ENCODE measurements around the gene CBY1. TPM values are rescaled to one million over a fixed set of nuclear protein-coding genes. Genes with fewer than 3 reads are reported as not detected.

Gene CBY1
- total RNA-seq, 2 donors from 2014 or later = 40.7 to 60.9 TPM

DNA sequence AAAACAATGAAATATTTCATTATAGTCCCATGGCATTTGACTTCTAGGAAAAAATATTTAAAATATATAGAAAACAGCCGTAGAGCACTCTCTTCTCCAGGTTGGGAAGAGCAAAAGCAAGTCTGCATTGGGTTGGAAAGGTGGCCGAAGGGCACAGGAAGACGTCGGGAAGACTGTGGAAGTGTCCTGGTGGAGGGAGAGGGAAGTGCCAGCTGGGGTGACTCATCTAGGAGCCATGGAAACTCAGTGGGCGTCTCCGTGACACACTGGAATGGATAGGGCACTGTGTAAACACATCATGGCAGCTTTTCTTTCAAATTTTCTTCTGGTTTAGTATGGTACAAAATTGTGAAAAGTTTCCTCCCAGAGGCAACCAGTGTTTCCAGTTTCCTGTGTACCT, 62.0 kb downstream of the CBY1 start:
- H3K4me3 ChIP-seq (ENCODE audit: low read length) = no peak overlapping the region
- TF ChIP-seq, protein P1, sequence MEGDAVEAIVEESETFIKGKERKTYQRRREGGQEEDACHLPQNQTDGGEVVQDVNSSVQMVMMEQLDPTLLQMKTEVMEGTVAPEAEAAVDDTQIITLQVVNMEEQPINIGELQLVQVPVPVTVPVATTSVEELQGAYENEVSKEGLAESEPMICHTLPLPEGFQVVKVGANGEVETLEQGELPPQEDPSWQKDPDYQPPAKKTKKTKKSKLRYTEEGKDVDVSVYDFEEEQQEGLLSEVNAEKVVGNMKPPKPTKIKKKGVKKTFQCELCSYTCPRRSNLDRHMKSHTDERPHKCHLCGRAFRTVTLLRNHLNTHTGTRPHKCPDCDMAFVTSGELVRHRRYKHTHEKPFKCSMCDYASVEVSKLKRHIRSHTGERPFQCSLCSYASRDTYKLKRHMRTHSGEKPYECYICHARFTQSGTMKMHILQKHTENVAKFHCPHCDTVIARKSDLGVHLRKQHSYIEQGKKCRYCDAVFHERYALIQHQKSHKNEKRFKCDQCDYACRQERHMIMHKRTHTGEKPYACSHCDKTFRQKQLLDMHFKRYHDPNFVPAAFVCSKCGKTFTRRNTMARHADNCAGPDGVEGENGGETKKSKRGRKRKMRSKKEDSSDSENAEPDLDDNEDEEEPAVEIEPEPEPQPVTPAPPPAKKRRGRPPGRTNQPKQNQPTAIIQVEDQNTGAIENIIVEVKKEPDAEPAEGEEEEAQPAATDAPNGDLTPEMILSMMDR (conservative IDR thresholded peaks at IDR 0.05) = peak; percentile 73
- Mint-ChIP-seq H3K36me3 (ENCODE audit: low read depth) (peaks cover 49% of the 10 kb centered on the region), H3K27ac (peak overlapping the region; percentile 72), H3K27me3 (ENCODE audit: insufficient read depth) (no peaks in the 10 kb centered on the region), H3K9me3 (no peaks in the 10 kb centered on the region), H3K4me1 (peaks cover 18% of the 10 kb centered on the region), H3K4me3 (no peak overlapping the region)
- no peaks in the 10 kb centered on the region for H3K9me3 ChIP-seq (ENCODE audit: control insufficient read depth, low read length)
- peaks cover 70% of the 10 kb centered on the region for H3K36me3 ChIP-seq (ENCODE audit: control insufficient read depth, insufficient read depth, low read length)
- H3K27ac ChIP-seq (ENCODE audit: low read depth, low read length) = no peak overlapping the region
- peak; percentile 87 for DNase-seq
- H3K4me1 ChIP-seq (ENCODE audit: control insufficient read depth, insufficient read depth, low read length) = peaks cover 8% of the 10 kb centered on the region
- H3K9ac ChIP-seq (ENCODE audit: extremely low read depth, low read length, poor library complexity, severe bottlenecking) = no peak overlapping the region
- H3K27me3 ChIP-seq (ENCODE audit: control insufficient read depth, insufficient read depth, low read length, poor library complexity, severe bottlenecking) = no peaks in the 10 kb centered on the region
- WGBS, 2 experiments (ENCODE audit: insufficient coverage in 1 of 2, insufficient read length in 1 of 2) = 74 to 81% methylated on average over 4 to 6 of the region's 6 CpGs

DNA sequence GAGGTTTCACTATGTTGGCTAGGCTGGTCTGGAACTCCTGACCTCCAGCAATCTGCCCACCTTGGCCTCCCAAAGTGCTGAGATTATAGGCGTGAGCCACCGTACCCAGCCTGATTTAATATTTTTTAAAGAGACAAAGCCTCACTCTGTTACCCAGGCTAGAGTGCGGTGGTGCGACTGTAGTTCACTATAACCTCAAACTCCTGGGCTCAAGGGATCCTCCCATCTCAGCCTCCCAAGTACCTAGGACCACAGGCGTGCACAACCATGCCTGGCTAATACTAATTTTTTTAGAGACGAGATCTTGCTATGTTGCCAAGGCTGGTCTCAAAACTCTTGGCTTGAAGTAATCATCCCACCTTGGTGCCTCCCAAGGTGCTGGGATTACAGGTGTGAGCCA, 62.8 kb downstream of the CBY1 start:
- TF ChIP-seq, protein P1 (conservative IDR thresholded peaks at IDR 0.05) = no peak
- H3K36me3 Mint-ChIP-seq (ENCODE audit: low read depth) = peaks cover 53% of the 10 kb centered on the region

GRCh38 chr22:38720350-38720749, 63.9 kb downstream of the CBY1 start:
- WGBS, 2 experiments (ENCODE audit: insufficient coverage in 1 of 2, insufficient read length in 1 of 2) = 100% methylated on average over 3 of the region's 3 CpGs
- TF ChIP-seq, protein P1 (conservative IDR thresholded peaks at IDR 0.05) = no peak
- H3K27ac ChIP-seq (ENCODE audit: low read depth, low read length) = no peak overlapping the region
- H3K27me3 Mint-ChIP-seq (ENCODE audit: insufficient read depth) = no peaks in the 10 kb centered on the region
- peaks cover 86% of the 10 kb centered on the region for H3K36me3 ChIP-seq (ENCODE audit: control insufficient read depth, insufficient read depth, low read length)
- H3K9ac ChIP-seq (ENCODE audit: extremely low read depth, low read length, poor library complexity, severe bottlenecking) = no peak overlapping the region
- H3K27me3 ChIP-seq (ENCODE audit: control insufficient read depth, insufficient read depth, low read length, poor library complexity, severe bottlenecking) = no peaks in the 10 kb centered on the region
- no peaks in the 10 kb centered on the region for H3K9me3 ChIP-seq (ENCODE audit: control insufficient read depth, low read length)
- no peaks in the 10 kb centered on the region for H3K9me3 Mint-ChIP-seq
- H3K36me3 Mint-ChIP-seq (ENCODE audit: low read depth) = peaks cover 64% of the 10 kb centered on the region
- no peaks in the 10 kb centered on the region for H3K4me1 ChIP-seq (ENCODE audit: control insufficient read depth, insufficient read depth, low read length)
- no peak overlapping the region for H3K4me3 Mint-ChIP-seq
- H3K4me1 Mint-ChIP-seq = peaks cover 1% of the 10 kb centered on the region
- no peak overlapping the region for H3K4me3 ChIP-seq (ENCODE audit: low read length)
- H3K27ac Mint-ChIP-seq = no peak overlapping the region
- no peak for DNase-seq

More for the DNA sequence above, 62.8 kb downstream of the CBY1 start:
- peaks cover 4% of the 10 kb centered on the region for H3K4me1 ChIP-seq (ENCODE audit: control insufficient read depth, insufficient read depth, low read length)
- Mint-ChIP-seq H3K9me3 (no peaks in the 10 kb centered on the region), H3K27ac (no peak overlapping the region), H3K4me3 (no peak overlapping the region), H3K4me1 (peaks cover 12% of the 10 kb centered on the region), H3K27me3 (ENCODE audit: insufficient read depth) (no peaks in the 10 kb centered on the region)
- no peak overlapping the region for H3K9ac ChIP-seq (ENCODE audit: extremely low read depth, low read length, poor library complexity, severe bottlenecking)
- peaks cover 78% of the 10 kb centered on the region for H3K36me3 ChIP-seq (ENCODE audit: control insufficient read depth, insufficient read depth, low read length)
- no peaks in the 10 kb centered on the region for H3K27me3 ChIP-seq (ENCODE audit: control insufficient read depth, insufficient read depth, low read length, poor library complexity, severe bottlenecking)
- H3K27ac ChIP-seq (ENCODE audit: low read depth, low read length) = no peak overlapping the region
- no peak for DNase-seq
- no peak overlapping the region for H3K4me3 ChIP-seq (ENCODE audit: low read length)
- 95 to 99% methylated on average over 5 to 6 of the region's 6 CpGs for WGBS, 2 experiments (ENCODE audit: insufficient coverage in 1 of 2, insufficient read length in 1 of 2)
- H3K9me3 ChIP-seq (ENCODE audit: control insufficient read depth, low read length) = no peaks in the 10 kb centered on the region
